ENCODE results near the gene PLEKHA5.

The PLEKHA5 gene

GRCh38 chr12:19144287-19144686 is 14.8 kb downstream of the PLEKHA5 start (continued):
- TF ChIP-seq TSHZ2 (CRISPR knock-in tag; IDR thresholded peaks at IDR 0.05) (no peak), TOX (CRISPR knock-in tag; IDR thresholded peaks at IDR 0.05; ENCODE audit: borderline replicate concordance) (no peak), ZFP30 (CRISPR knock-in tag; IDR thresholded peaks at IDR 0.05) (no peak), SNAI2 (CRISPR knock-in tag; IDR thresholded peaks at IDR 0.05) (no peak), ZNF565 (CRISPR knock-in tag; conservative IDR thresholded peaks at IDR 0.05; ENCODE audit: low read depth) (no peak), RARB (CRISPR knock-in tag; IDR thresholded peaks at IDR 0.05) (no peak), PPARA (CRISPR knock-in tag; IDR thresholded peaks at IDR 0.05; ENCODE audit: borderline replicate concordance) (no peak)

GRCh38 chr12:19144985-19145384 is 15.5 kb downstream of the PLEKHA5 start:
- ATAC-seq = no peak
- TF ChIP-seq TSHZ2 (CRISPR knock-in tag; IDR thresholded peaks at IDR 0.05) = no peak
- no peak for TF ChIP-seq CSRNP3 (CRISPR knock-in tag; IDR thresholded peaks at IDR 0.05)
- no peak for TF ChIP-seq OSR1 (CRISPR knock-in tag; IDR thresholded peaks at IDR 0.05)

GRCh38 chr12:19148860-19149259 is 19.3 kb downstream of the PLEKHA5 start:
- TF ChIP-seq ESRRG (CRISPR knock-in tag; IDR thresholded peaks at IDR 0.05) (no peak), OSR1 (CRISPR knock-in tag; IDR thresholded peaks at IDR 0.05) (no peak), ZNF565 (CRISPR knock-in tag; conservative IDR thresholded peaks at IDR 0.05; ENCODE audit: low read depth) (no peak), CSRNP3 (CRISPR knock-in tag; IDR thresholded peaks at IDR 0.05) (no peak)
- ATAC-seq = no peak

- ATAC-seq = no peak
Measured at GRCh38 chr12:19150273-19150900, 20.9 kb downstream of the PLEKHA5 start.

GRCh38 chr12:19151298-19151697 is 21.8 kb downstream of the PLEKHA5 start:
- no peak for ATAC-seq
- TF ChIP-seq ZFP30 (CRISPR knock-in tag; IDR thresholded peaks at IDR 0.05) (no peak), TCF4 (CRISPR knock-in tag; IDR thresholded peaks at IDR 0.05; ENCODE audit: borderline replicate concordance) (no peak), RARB (CRISPR knock-in tag; IDR thresholded peaks at IDR 0.05) (no peak), ZFP3 (CRISPR knock-in tag; IDR thresholded peaks at IDR 0.05) (no peak), ZNF565 (CRISPR knock-in tag; conservative IDR thresholded peaks at IDR 0.05; ENCODE audit: low read depth) (no peak), ZNF70 (CRISPR knock-in tag; IDR thresholded peaks at IDR 0.05) (no peak), ARNTL (CRISPR knock-in tag; IDR thresholded peaks at IDR 0.05; ENCODE audit: borderline replicate concordance, low read depth) (no peak), POU6F1 (CRISPR knock-in tag; IDR thresholded peaks at IDR 0.05; ENCODE audit: borderline replicate concordance, low read depth) (no peak), CSRNP3 (CRISPR knock-in tag; IDR thresholded peaks at IDR 0.05) (no peak), PPARA (CRISPR knock-in tag; IDR thresholded peaks at IDR 0.05; ENCODE audit: borderline replicate concordance) (no peak), CSDC2 (CRISPR knock-in tag; IDR thresholded peaks at IDR 0.05) (no peak)

More at GRCh38 chr12:19150273-19150900, 20.9 kb downstream of the PLEKHA5 start:
- TF ChIP-seq TCF4 (CRISPR knock-in tag; IDR thresholded peaks at IDR 0.05; ENCODE audit: borderline replicate concordance) = no peak
- TF ChIP-seq ARNTL (CRISPR knock-in tag; IDR thresholded peaks at IDR 0.05; ENCODE audit: borderline replicate concordance, low read depth) = no peak
- TF ChIP-seq POU6F1 (CRISPR knock-in tag; IDR thresholded peaks at IDR 0.05; ENCODE audit: borderline replicate concordance, low read depth) = no peak

Data from SK-N-SH treated with all-trans-retinoic acid at 6 μM for 48 hours (cell line).